HG02884 (cell line): ENCODE data around the gene RERG.
"Not testable (repeated sequence)": the region's sequence is repeated elsewhere in the genome, so short reads cannot be mapped to it uniquely, and the experiment has no call there.

ENCODE experiments used
- ATAC-seq: cut with Tn5 transposase; IDR thresholded peaks from one replicate; pipeline ENCODE4 v1.9.1; 2021; ENCODE audit warnings: mild to moderate bottlenecking, moderate library complexity; ENCODE audit not compliant: unreplicated experiment

Gene RERG, protein sequence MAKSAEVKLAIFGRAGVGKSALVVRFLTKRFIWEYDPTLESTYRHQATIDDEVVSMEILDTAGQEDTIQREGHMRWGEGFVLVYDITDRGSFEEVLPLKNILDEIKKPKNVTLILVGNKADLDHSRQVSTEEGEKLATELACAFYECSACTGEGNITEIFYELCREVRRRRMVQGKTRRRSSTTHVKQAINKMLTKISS

DNA sequence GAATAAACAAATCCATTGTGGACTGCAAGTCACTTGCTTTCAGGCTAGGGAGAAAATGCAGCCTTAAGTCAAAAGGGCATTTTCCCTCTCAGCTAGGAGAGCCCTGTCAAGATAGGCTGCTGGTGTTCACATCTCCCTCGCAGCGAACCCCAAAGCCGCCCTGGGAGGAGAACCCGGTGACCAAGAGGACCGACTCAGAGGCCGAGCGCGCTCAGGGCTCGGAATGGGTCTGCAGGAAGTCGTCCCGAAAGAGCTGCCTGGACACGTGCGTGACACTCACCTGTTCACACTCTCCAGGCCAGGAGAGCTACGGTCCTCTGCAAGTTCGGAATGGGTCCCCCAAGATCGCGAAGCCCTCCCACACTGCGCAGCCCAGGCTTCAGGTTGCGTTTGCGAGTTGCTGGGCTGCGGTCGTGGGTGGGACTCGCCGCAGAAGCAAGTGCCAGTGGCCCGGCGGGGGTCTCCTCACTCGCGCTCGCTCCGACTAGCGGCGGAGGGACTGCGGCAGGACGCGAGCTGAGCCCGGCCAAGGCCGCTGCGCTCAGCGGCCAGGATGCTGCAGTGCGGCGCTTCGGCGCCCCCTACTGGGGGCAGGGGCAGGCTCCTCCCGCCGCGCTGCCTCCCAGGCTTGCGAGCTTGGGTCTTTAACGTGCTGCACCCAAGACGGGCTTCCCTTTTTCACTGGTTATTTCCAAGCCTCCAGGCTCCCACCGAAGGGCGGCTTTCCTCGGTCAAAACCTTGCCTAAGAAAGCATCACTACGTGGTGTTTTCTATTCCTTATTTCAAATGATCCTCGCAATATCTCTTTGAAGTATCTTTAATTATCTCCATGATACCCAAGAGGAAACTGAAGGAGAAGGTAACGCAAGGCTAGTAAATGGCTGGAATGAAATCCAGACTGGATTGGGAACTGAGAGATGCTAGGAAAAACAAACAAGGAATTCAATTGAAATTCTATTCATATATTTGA, at the start of gene RERG:
TSS of gene RERG (minus strand) at position 503 of the 971 bp plus-strand sequence. CDS start 3,928 bp downstream, outside the sequence.
- ATAC-seq, result peak; percentile 96

DNA sequence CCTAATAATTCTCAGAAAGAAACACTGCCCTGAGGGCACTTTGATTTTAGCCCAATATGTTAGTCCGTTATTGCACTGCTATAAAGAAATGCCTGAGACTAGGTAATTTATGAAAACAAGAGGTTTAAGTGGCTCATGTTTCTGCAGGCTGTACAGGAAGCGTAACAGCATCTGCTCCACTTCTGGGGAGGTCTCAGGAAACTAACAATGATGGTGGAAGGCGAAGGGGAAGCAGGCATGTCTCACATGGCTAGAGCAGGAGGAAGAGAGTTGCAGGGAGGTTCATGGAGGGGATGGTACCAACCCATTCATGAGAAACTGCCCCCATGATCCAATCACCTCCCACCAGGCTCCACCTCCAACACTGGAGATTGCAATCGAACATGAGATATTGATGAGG, 49.4 kb upstream of the RERG start:
- ATAC-seq, result no peak

- ATAC-seq, result peak; percentile 90
These were observed 47.8 kb upstream of the RERG start for GRCh38 chr12:15268927-15269552.

- ATAC-seq, result no peak
These were observed 47.1 kb upstream of the RERG start for GRCh38 chr12:15268309-15268708.

- ATAC-seq, result no peak
These were observed 44.7 kb upstream of the RERG start for GRCh38 chr12:15265875-15266274.

- no peak for ATAC-seq
These were observed 35.5 kb upstream of the RERG start for GRCh38 chr12:15256761-15257160.

DNA sequence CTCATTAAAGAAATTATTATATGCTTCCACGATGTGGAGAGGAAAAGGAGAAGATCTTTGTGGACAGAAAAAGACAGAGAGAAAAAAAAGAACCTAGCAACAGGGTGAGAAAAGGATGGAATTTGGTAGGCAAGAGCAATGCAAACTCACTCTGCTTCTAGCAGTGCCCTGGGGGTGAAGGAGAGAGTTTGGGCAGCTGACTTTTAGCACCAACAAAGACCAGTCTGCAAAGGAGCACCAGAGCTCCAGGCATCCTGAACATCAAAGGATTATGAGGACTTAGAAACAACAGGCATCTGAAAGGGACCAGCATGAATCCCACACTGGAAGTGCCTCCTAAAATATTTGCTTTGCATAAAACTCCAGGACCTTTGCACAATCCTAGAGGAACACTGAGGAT, 32.8 kb upstream of the RERG start:
- ATAC-seq, result no peak

DNA sequence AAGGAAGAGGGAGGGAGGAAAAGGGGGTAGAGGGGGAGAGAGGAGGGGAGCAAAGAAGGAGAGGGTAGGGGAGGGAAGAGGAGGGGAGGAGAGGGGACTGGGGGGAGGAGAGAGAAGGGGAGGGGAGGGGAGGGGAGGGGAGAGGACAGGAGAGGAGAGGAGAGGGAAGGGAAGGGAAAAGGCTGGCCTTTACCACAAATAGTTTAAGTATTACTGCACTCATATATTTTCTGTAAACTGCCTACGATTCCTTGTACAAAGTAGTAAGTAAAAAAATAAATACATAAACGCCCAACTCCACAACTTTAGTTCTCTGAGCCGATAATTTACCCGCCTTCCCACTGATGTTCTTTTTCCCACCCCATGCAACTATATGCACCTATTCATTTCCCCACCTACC, 23.7 kb upstream of the RERG start:
- ATAC-seq, result no peak

- ATAC-seq, result no peak
These were observed 23.1 kb upstream of the RERG start for GRCh38 chr12:15244341-15244740.

GRCh38 chr12:15243102-15243501, 21.9 kb upstream of the RERG start:
- no peak for ATAC-seq

DNA sequence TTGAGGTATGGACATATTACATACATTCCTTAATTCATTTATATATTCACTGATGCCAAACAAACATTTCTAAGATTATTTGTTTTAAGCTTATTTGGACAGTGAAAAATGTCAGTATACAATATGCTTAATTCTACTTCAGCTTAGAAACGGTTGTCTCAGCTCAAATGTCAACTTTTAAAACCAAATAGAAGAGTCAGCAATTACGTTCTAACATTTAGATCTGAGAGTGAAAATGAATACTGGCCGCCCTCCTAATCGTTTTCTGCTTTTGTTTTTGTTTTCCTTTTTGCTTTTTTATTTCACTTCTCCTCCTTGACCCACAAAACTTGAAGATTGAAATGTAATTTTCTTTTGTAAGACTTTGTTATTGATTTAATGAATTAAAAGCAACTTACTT, 19.7 kb upstream of the RERG start:
- ATAC-seq, result no peak

- no peak for ATAC-seq
These were observed 13.3 kb upstream of the RERG start for GRCh38 chr12:15234508-15234907.

- ATAC-seq, result no peak
These were observed 12.8 kb upstream of the RERG start for GRCh38 chr12:15234011-15234410.

GRCh38 chr12:15232959-15233358, 11.7 kb upstream of the RERG start:
- ATAC-seq, result no peak

DNA sequence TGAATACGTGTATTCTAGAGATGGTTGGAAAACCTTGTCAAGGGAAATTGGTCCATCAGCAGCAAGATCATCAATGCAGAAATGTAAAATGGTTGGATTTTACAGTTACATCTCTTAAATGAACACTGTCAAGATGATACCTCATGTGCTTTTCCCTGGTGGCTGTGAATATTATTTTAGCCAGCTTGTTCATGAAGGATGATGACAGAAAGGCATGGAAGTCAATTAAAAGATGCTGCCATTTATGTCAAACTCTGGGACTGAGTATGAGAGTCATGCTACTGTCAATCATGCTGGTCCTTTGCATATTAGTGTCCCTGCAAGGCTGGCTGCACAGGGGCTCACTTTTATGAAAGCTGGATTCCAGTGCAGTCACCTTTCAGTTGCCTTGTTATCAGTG, 10.3 kb upstream of the RERG start:
- no peak for ATAC-seq

GRCh38 chr12:15230751-15231150, 9.5 kb upstream of the RERG start:
- ATAC-seq, result no peak

- ATAC-seq, result no peak
These were observed 8.9 kb upstream of the RERG start for GRCh38 chr12:15230137-15230536.

- ATAC-seq, result peak; percentile 64
These were observed 5.9 kb upstream of the RERG start for GRCh38 chr12:15227004-15227679.

DNA sequence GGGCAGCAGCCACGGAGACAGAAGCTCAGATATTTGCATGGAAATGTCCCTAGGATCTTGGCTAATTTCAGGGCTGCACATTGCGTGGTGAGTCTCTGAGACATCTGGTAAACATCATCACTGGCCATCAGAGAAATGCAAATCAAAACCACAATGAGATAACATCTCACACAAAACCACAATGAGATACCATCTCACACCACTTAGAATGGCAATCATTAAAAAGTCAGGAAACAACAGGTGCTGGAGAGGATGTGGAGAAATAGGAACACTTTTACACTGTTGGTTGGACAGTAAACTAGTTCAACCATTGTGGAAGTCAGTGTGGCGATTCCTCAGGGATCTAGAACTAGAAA, 4.6 kb upstream of the RERG start:
- ATAC-seq, result not testable (repeated sequence)

DNA sequence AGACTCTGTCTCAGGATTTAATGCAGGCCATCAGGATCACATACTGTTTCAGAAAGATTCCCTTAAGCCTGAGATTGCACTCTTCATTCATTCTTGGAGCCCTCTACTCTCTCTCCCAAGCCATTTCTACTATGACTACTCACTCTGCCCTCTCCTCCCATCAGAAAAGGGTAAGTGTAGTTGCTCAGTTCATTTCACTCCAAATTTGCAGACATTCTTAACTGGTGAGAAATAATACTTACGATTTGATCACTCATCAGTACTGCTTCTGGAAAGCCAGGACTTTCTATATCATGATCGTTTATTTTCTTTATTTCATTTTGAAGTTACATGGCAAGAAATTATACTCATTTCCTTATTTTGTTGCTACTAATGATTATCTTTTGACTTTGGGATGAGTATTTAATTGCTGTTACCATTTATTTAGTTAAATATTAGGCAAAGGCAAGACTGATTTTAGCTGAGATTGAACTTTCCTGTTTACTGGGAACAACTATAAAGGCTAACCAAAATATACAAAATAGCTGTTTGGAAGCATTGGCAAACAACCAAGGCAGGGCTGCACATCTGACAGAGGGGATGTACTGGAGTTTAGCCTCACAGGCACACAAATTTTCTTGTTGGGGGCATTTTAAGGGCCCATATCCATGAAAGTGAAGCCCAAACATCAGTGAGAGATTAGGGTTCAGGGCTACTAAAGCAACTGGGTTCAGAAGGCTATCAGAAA, 4.1 kb upstream of the RERG start:
- ATAC-seq, result no peak

DNA sequence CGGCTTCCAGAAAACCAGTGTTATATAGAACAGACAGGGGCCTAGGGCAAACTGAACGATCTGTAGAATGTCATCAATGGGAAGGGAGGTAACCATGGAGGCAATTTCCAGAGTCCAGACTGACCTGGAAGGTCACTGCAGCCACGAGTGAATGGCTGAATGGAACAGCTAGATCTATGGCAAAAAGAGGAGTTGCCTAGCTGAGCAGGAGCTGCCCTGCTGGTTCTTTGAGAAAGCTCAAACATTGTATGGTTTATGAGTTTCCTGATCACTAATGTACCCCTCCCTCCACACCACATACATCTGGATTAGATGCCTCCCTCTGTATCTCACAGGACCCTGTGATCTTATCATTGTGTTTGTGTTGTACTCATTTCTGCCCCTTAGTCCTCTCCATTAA, 1.0 kb upstream of the RERG start:
- ATAC-seq, result no peak
